ENCODE data around the gene STX10. TPM values are rescaled to one million over a fixed set of nuclear protein-coding genes. Genes with fewer than 3 reads are reported as not detected.

Gene STX10
- total and polyA plus RNA-seq, 9 of the 15 experiments (the other 6 are each of a cell fraction or from before 2014, with no cell fraction given) = 0.51 to 66.3 (median 31.0) TPM

DNA sequence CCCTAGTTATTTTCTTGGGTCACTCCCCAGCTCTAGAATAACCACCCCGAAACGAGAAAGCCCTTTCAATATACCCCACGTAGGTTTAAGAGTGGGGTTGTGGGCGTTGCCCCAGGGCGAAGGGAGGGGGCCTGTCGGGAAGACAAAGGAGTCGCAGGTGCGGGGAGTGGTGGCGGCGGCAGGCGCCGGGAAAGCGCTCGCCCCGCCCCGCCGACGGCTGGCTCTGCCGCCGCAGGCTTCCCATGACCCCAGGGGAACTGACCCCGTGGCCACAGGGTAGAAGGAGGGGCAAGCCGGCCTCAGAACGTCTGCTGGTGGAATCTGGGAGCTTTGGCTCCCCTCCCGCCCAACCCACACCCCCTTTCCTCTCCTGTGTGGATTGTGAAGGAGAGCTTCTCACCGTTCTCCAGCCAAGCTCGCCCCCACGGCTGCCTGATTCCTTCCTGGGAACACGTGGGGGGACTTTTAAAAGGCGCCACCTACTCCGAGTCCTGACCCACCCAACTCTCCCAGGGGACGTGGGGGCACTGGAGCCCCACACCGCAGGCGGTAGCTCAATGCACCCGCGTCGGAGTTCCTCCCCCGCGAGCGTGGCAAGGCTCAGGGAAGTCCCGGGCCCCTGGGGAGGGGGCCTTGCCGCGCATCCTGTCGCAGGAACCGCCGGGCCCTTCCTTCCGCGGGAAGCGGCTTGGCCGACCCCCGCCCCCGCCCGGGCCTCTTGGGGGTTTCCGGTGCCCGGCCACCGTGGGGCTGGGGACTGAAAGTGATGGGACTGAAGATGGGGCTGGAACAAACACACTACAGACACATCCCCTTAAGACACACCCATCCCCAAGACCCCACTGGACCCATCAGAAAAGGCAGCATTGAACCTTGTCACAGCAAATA is 5.5 kb upstream of the STX10 start (continued):
- peak; percentile 63; the same call in 1 of the 2 replicates for TF ChIP-seq CREB1 (IDR thresholded peaks at IDR 0.05)
- no peak for TF ChIP-seq CREB1 (CRISPR knock-in tag; IDR thresholded peaks at IDR 0.05)
- TF ChIP-seq CHD2 (IDR thresholded peaks at IDR 0.05; ENCODE audit: low read depth, low read length) = peak; percentile 14
- TF ChIP-seq RBM17 (IDR thresholded peaks at IDR 0.05; ENCODE audit: borderline replicate concordance, low read depth, low read length) = no peak
- TF ChIP-seq HDAC6 (IDR thresholded peaks at IDR 0.05; ENCODE audit: low read depth, low read length) = peak; percentile 54; the same call in 1 of the 2 replicates
- TF ChIP-seq HIVEP1 (CRISPR knock-in tag; IDR thresholded peaks at IDR 0.05) = no peak
- no peak for TF ChIP-seq RHOXF2B (CRISPR knock-in tag; conservative IDR thresholded peaks at IDR 0.05)
- TF ChIP-seq ELF2 (CRISPR knock-in tag; IDR thresholded peaks at IDR 0.05) = 0 out of 2 replicates have a peak, but pooled peaks have one; percentile 14
- peak; percentile 94 for TF ChIP-seq PCBP1 (IDR thresholded peaks at IDR 0.05; ENCODE audit: low read depth, low read length, poor library complexity, severe bottlenecking)
- no peak for TF ChIP-seq SAFB2 (IDR thresholded peaks at IDR 0.05; ENCODE audit: borderline replicate concordance, low read depth, low read length, severe bottlenecking)
- no peak for TF ChIP-seq SRSF3 (IDR thresholded peaks at IDR 0.05; ENCODE audit: insufficient read depth, low read length)
- TF ChIP-seq PHTF2 (CRISPR knock-in tag; IDR thresholded peaks at IDR 0.05) = no peak
- TF ChIP-seq SMARCE1 (IDR thresholded peaks at IDR 0.05) = 0 out of 2 replicates have a peak, but pooled peaks have one; percentile 11
- peak in 1 of 2 experiments; percentile 64; a peak in 1 of 4 replicates for TF ChIP-seq SIN3A (IDR thresholded peaks at IDR 0.05; ENCODE audit: borderline replicate concordance in 2 of 2, control insufficient read depth in 1 of 2, low read depth in 2 of 2, low read length in 2 of 2)
- TF ChIP-seq SMAD2 (IDR thresholded peaks at IDR 0.05; ENCODE audit: low read depth, low read length) = no peak
- no peak for TF ChIP-seq ZNF431 (CRISPR knock-in tag; IDR thresholded peaks at IDR 0.05)
- TF ChIP-seq, protein P1, sequence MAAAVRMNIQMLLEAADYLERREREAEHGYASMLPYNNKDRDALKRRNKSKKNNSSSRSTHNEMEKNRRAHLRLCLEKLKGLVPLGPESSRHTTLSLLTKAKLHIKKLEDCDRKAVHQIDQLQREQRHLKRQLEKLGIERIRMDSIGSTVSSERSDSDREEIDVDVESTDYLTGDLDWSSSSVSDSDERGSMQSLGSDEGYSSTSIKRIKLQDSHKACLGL (CRISPR knock-in tag; IDR thresholded peaks at IDR 0.05; ENCODE audit: borderline replicate concordance, poor library complexity, severe bottlenecking) = no peak
- 0 out of 2 replicates have a peak, but pooled peaks have one; percentile 76 for TF ChIP-seq FOXK1 (CRISPR knock-in tag; IDR thresholded peaks at IDR 0.05; ENCODE audit: borderline replicate concordance)
- no peak for TF ChIP-seq ZFPM2 (CRISPR knock-in tag; IDR thresholded peaks at IDR 0.05)
- TF ChIP-seq MXI1 (IDR thresholded peaks at IDR 0.05; ENCODE audit: low read depth, low read length) = no peak
- TF ChIP-seq, protein P2, sequence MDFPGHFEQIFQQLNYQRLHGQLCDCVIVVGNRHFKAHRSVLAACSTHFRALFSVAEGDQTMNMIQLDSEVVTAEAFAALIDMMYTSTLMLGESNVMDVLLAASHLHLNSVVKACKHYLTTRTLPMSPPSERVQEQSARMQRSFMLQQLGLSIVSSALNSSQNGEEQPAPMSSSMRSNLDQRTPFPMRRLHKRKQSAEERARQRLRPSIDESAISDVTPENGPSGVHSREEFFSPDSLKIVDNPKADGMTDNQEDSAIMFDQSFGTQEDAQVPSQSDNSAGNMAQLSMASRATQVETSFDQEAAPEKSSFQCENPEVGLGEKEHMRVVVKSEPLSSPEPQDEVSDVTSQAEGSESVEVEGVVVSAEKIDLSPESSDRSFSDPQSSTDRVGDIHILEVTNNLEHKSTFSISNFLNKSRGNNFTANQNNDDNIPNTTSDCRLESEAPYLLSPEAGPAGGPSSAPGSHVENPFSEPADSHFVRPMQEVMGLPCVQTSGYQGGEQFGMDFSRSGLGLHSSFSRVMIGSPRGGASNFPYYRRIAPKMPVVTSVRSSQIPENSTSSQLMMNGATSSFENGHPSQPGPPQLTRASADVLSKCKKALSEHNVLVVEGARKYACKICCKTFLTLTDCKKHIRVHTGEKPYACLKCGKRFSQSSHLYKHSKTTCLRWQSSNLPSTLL (IDR thresholded peaks at IDR 0.05) = 0 out of 2 replicates have a peak, but pooled peaks have one; percentile 2
- no peak for TF ChIP-seq ZNF584 (CRISPR knock-in tag; IDR thresholded peaks at IDR 0.05; ENCODE audit: low read depth)
- TF ChIP-seq U2AF1 (optimal IDR thresholded peaks at IDR 0.05; ENCODE audit: low read depth, low read length) = no peak
- peak; percentile 95 for TF ChIP-seq CCNT2 (IDR thresholded peaks at IDR 0.05; ENCODE audit: borderline replicate concordance, extremely low read depth, insufficient read length, low read depth, low read length)
- TF ChIP-seq PHB (CRISPR knock-in tag; IDR thresholded peaks at IDR 0.05) = no peak

Measured in K562 (cell line).